Nephron (organoid): ENCODE results near the gene CAST.

Experiments used
- H3K27ac Mint-ChIP-seq, 3 experiments: 2 replicates each; pipeline ENCODE4 v1.8.0; 2020; ENCODE audit warnings: mixed read lengths in 3 of 3, mild to moderate bottlenecking in 2 of 3, moderate library complexity in 1 of 3
- H3K27me3 Mint-ChIP-seq: 2 replicates; pipeline ENCODE4 v1.8.0; 2021; ENCODE audit warnings: low read depth, mild to moderate bottlenecking, moderate library complexity, mixed read lengths
- H3K36me3 Mint-ChIP-seq: 2 replicates; pipeline ENCODE4 v1.8.0; 2020; ENCODE audit warnings: low read depth, mixed read lengths
- H3K4me1 Mint-ChIP-seq: 2 replicates; pipeline ENCODE4 v1.8.0; 2020; ENCODE audit warnings: mixed read lengths
- H3K4me3 Mint-ChIP-seq, 3 experiments: 2 replicates each; pipeline ENCODE4 v1.8.0; 2020; ENCODE audit warnings: mild to moderate bottlenecking in 3 of 3, mixed read lengths in 3 of 3, moderate library complexity in 2 of 3
- H3K9me3 Mint-ChIP-seq: 2 replicates; pipeline ENCODE4 v1.8.0; 2020; ENCODE audit warnings: mixed read lengths
- CTCF ChIP-seq, 3 experiments: fragments of 200-600 bp; sonication (generic); IDR thresholded peaks; one replicate each; pipeline ENCODE4 v1.5.0; 2021; ENCODE audit warnings: antibody characterized with exemption in 3 of 3; ENCODE audit not compliant: unreplicated experiment in 3 of 3

The CAST gene

GRCh38 chr5:96703384-96703920 lies 41.3 kb downstream of the CAST start:
- Mint-ChIP-seq H3K27me3 (no peaks in the 10 kb centered on the region), H3K4me3 (peak overlapping the region; percentile 97 to 98 (median 98)), H3K4me1 (peaks cover 14% of the 10 kb centered on the region), H3K9me3 (no peaks in the 10 kb centered on the region), H3K27ac (peak overlapping the region; percentile 90 to 98 (median 92)), H3K36me3 (peaks cover under 1% of the 10 kb centered on the region)
- no peak for TF ChIP-seq CTCF (IDR thresholded peaks at IDR 0.05; ENCODE audit: unreplicated experiment in 3 of 3)

GRCh38 chr5:96703995-96704394 lies 41.8 kb downstream of the CAST start:
- H3K4me3 Mint-ChIP-seq, result peak overlapping the region; percentile 97 to 98 (median 98)

DNA sequence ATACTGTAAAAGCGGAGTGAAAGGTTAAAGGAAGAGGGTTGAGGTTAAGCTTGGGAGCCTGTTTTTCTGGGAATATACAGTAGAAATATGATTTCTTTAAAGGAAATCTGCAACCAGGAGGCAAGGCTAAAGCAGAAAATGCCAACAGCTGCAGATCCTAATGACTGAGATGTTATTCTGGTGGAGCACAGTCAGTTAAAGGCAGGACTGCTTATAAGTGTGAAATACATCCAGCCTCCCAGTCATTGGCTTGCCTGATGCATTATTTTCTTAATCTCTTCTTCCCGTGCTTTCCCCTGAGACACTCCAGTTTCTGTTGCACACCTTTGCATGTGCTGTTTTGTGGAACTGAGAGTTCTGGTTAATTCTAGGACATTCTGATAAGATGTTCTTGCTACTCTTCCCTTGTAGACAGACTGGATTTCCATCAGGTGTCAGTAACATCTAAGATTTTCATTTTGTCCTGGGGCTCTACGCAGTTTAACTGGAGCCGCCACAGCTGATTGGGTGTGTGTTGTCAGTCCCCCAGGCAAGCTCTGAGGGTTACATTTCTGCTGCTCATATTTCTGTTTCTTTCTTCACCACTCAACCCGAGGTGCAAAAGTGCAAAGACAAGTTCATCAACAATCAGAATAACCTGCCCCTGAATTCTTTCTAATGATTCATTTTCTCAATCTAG lies 44.4 kb downstream of the CAST start:
- Mint-ChIP-seq H3K9me3 (no peaks in the 10 kb centered on the region), H3K36me3 (no peaks in the 10 kb centered on the region), H3K4me1 (peaks cover 14% of the 10 kb centered on the region), H3K4me3 (no peak overlapping the region), H3K27ac (no peak overlapping the region), H3K27me3 (no peaks in the 10 kb centered on the region)
- TF ChIP-seq CTCF (IDR thresholded peaks at IDR 0.05; ENCODE audit: unreplicated experiment in 3 of 3), result no peak

More at GRCh38 chr5:96703995-96704394, 41.8 kb downstream of the CAST start:
- Mint-ChIP-seq H3K27me3 (no peaks in the 10 kb centered on the region), H3K36me3 (no peaks in the 10 kb centered on the region), H3K9me3 (no peaks in the 10 kb centered on the region), H3K27ac (peak overlapping the region; percentile 23 to 92 (median 90)), H3K4me1 (peaks cover 14% of the 10 kb centered on the region)
- TF ChIP-seq CTCF (IDR thresholded peaks at IDR 0.05; ENCODE audit: unreplicated experiment in 3 of 3), result no peak

GRCh38 chr5:96708600-96708999 lies 46.4 kb downstream of the CAST start:
- no peak for TF ChIP-seq CTCF (IDR thresholded peaks at IDR 0.05; ENCODE audit: unreplicated experiment in 3 of 3)
- H3K4me3 Mint-ChIP-seq, result no peak overlapping the region
- no peaks in the 10 kb centered on the region for H3K27me3 Mint-ChIP-seq
- peaks cover 7% of the 10 kb centered on the region for H3K4me1 Mint-ChIP-seq
- no peak overlapping the region for H3K27ac Mint-ChIP-seq
- no peaks in the 10 kb centered on the region for H3K9me3 Mint-ChIP-seq
- no peaks in the 10 kb centered on the region for H3K36me3 Mint-ChIP-seq

- no peaks in the 10 kb centered on the region for H3K27me3 Mint-ChIP-seq
- no peaks in the 10 kb centered on the region for H3K9me3 Mint-ChIP-seq
- no peaks in the 10 kb centered on the region for H3K36me3 Mint-ChIP-seq
- H3K4me3 Mint-ChIP-seq, result no peak overlapping the region
- peaks cover under 1% of the 10 kb centered on the region for H3K4me1 Mint-ChIP-seq
- TF ChIP-seq CTCF (IDR thresholded peaks at IDR 0.05; ENCODE audit: unreplicated experiment in 3 of 3), result no peak
- H3K27ac Mint-ChIP-seq, result no peak overlapping the region
These were observed 47.1 kb downstream of the CAST start for GRCh38 chr5:96709152-96709821.
